ENCODE results near the gene RSPH6A. TPM values are rescaled to one million over a fixed set of nuclear protein-coding genes. Genes with fewer than 3 reads are reported as not detected.

The RSPH6A gene
- total and polyA plus RNA-seq, 10 donors, result 0.13 to 0.41 (median 0.26) TPM; not detected in 6

GRCh38 chr19:45793876-45794275 is 21.2 kb downstream of the RSPH6A start:
- H3K4me1 ChIP-seq, result peaks cover 18 to 46% (median 33%) of the 10 kb centered on the region in 6 donors
- 31 to 39% (median 36%) methylated on average over 6 of the region's 6 CpGs for WGBS, 5 donors
- no peak for DNase-seq
- H3K36me3 ChIP-seq, result peaks cover 0 to 21% (median 17%) of the 10 kb centered on the region in 6 donors
- peaks cover 0 to 76% (median 4%) of the 10 kb centered on the region in 7 donors for H3K27me3 ChIP-seq (replicated peaks in 1 of 7)
- H3K27ac ChIP-seq, result no peak overlapping the region
- TF ChIP-seq POLR2A (IDR thresholded peaks at IDR 0.05) (no peak), CTCF (IDR thresholded peaks at IDR 0.05 in 8 of 11, conservative IDR thresholded peaks at IDR 0.05 in 3 of 11) (no peak), POLR2AphosphoS5 (IDR thresholded peaks at IDR 0.05) (no peak)
- intact Hi-C loops (cut with DNase I; ENCODE audit: low total_unique reads), result no loop called here
- H3K4me3 ChIP-seq, result no peak overlapping the region
- H3K9me3 ChIP-seq, result no peaks in the 10 kb centered on the region

GRCh38 chr19:45793178-45793564 is 21.9 kb downstream of the RSPH6A start:
- 40 to 51% (median 48%) methylated on average over 3 of the region's 3 CpGs for WGBS, 5 donors
- Histone ChIP-seq H3K4me1 (peaks cover 18 to 41% (median 30%) of the 10 kb centered on the region in 6 donors), H3K4me3 (peak overlapping the region in 7 of 8 donors; percentile 60 to 88 (median 70)), H3K27ac (peak overlapping the region in 4 of 8 donors; percentile 35 to 91 (median 84)), H3K27me3 (replicated peaks in 1 of 7) (peaks cover 0 to 76% (median 4%) of the 10 kb centered on the region in 7 donors), H3K9me3 (no peaks in the 10 kb centered on the region), H3K36me3 (peaks cover 0 to 28% (median 24%) of the 10 kb centered on the region in 6 donors)
- DNase-seq, result no peak
- TF ChIP-seq POLR2A (IDR thresholded peaks at IDR 0.05), result no peak
- no peak for TF ChIP-seq CTCF (IDR thresholded peaks at IDR 0.05 in 8 of 11, conservative IDR thresholded peaks at IDR 0.05 in 3 of 11)
- TF ChIP-seq POLR2AphosphoS5 (IDR thresholded peaks at IDR 0.05), result no peak
- intact Hi-C loops (cut with DNase I; ENCODE audit: low total_unique reads), result no loop called here

- Histone ChIP-seq H3K9me3 (no peaks in the 10 kb centered on the region), H3K4me3 (peak within 1 kb of the TSS; percentile 60 to 88 (median 69)), H3K36me3 (peaks cover 0 to 34% (median 28%) of the 10 kb centered on the region in 6 donors), H3K27me3 (replicated peaks in 1 of 7) (peaks cover 0 to 76% (median 3%) of the 10 kb centered on the region in 7 donors), H3K4me1 (peaks cover 18 to 41% (median 30%) of the 10 kb centered on the region in 6 donors), H3K27ac (peak within 1 kb of the TSS in 7 of 8 donors; percentile 61 to 91 (median 83))
- 0 to 1% (median 1%) methylated on average over 22 to 86 of the region's 86 CpGs for WGBS, 5 donors
- intact Hi-C loops (cut with DNase I; ENCODE audit: low total_unique reads), result no loop called here
- TF ChIP-seq POLR2A (IDR thresholded peaks at IDR 0.05), result peak in 1 of 3 donors; percentile 41
- TF ChIP-seq POLR2AphosphoS5 (IDR thresholded peaks at IDR 0.05), result peak; percentile 76 to 82 (median 81)
- TF ChIP-seq CTCF (IDR thresholded peaks at IDR 0.05 in 8 of 11, conservative IDR thresholded peaks at IDR 0.05 in 3 of 11), result peak in 1 of 11 experiments; percentile 11
- peak; percentile 99 for DNase-seq
These were observed 22.5 kb downstream of the RSPH6A start, which contains the start of gene DMWD for GRCh38 chr19:45792470-45793177. DMWD (minus strand) TSS chr19:45792845; CDS start chr19:45792756, 89 bp downstream.

Data from spleen (tissue), 11 donors.